Testis (tissue), 3 donors: ENCODE data around the gene ERBB4. TPM values are rescaled to one million over a fixed set of nuclear protein-coding genes. Genes with fewer than 3 reads are reported as not detected.

Source experiments
- DNase-seq: peaks from one replicate; pipeline ENCODE4 v3.0.0-alpha.2; 2019
- H3K27ac ChIP-seq, 2 donors: fragments of 200-600 bp; sonication (generic); one replicate each; pipeline ENCODE4 v1.5.1; 2019
- H3K27me3 ChIP-seq: fragments of 200-600 bp; sonication (generic); one replicate; pipeline ENCODE4 v1.5.1; 2019
- H3K36me3 ChIP-seq: fragments of 200-600 bp; sonication (generic); one replicate; pipeline ENCODE4 v1.5.1; 2017; ENCODE audit warnings: low read depth; ENCODE audit errors: missing control alignments
- H3K4me1 ChIP-seq: fragments of 200-600 bp; sonication (generic); one replicate; pipeline ENCODE4 v1.5.1; 2019
- H3K4me3 ChIP-seq, 2 donors: fragments of 200-600 bp; sonication (generic); one replicate each; pipeline ENCODE4 v1.5.1; 2017 to 2019
- H3K9me3 ChIP-seq: fragments of 200-600 bp; sonication (generic); one replicate; pipeline ENCODE4 v1.5.1; 2017
- POLR2A ChIP-seq: fragments of 450-650 bp; IDR thresholded peaks from one replicate; pipeline ENCODE4 v1.6.1; 2017; ENCODE audit warnings: antibody characterized with exemption, mild to moderate bottlenecking, moderate library complexity
- whole genome bisulfite sequencing, 2 donors: methylation state at CpG; one replicate each; pipeline ENCODE4 v1.1.5; 2018; 5-methylcytosine and 5-hydroxymethylcytosine counted together
- intact Hi-C: fragments of 100-400 bp; cut with DNase I; formaldehyde crosslinking; loops from one replicate; pipeline ENCODE4 v1.15.1; 2023; ENCODE audit warnings: low total_unique reads
- polyA plus RNA-seq: library from polyadenylated mRNA; stranded (reverse); fragments of 350-450 nt; fragmentation: Illumina TruSeq; extraction: RNeasy Lipid Tissue Mini Kit (QIAGEN cat#74804); gene quantifications from one replicate; pipeline ENCODE4 v1.2.3, GENCODE V29; 2014; ENCODE audit warnings: low read depth, low replicate concordance; ENCODE audit not compliant: insufficient read depth
- total RNA-seq, 2 donors: library from RNA; depleted of rRNA; stranded (reverse); fragments of >200 nt; gene quantifications; one replicate each; pipeline ENCODE4 v1.2.3, GENCODE V29; 2016
- TF ChIP-seq, protein P1 (sequence below), 3 experiments: fragments of 450-650 bp in 2 of 3; fragments of 200-600 bp in 1 of 3; sonication (generic) in 1 of 3; IDR thresholded peaks; one replicate each; pipeline ENCODE4 v1.5.1; 2016 to 2019; ENCODE audit warnings: antibody characterized with exemption in 3 of 3, mild to moderate bottlenecking in 2 of 3, moderate library complexity in 1 of 3

The ERBB4 gene
- total and polyA plus RNA-seq, 3 donors from 2014 or later, result 6.1 to 62.7 (median 47.7) TPM

DNA sequence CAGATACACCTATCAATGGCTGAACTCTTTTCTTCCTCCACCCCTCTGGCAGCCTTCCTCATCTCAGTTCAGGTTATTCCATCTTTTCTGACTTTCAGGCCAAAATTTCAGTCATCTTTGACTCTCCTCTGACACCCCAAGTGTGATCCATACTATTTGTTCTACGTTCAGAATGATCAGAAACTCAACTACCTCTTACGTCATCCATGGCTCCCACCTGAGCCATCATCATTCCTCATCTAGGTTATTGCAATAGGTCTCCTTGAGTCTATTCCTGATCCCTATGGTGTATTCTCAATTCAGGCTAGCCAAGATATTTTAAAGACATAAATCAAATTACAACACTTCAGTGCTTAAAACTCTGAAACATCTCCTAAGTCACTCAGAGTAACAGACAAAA is 589.7 kb downstream of the ERBB4 start:
- H3K4me3 ChIP-seq, result no peak overlapping the region
- DNase-seq, result no peak
- TF ChIP-seq, protein P1, sequence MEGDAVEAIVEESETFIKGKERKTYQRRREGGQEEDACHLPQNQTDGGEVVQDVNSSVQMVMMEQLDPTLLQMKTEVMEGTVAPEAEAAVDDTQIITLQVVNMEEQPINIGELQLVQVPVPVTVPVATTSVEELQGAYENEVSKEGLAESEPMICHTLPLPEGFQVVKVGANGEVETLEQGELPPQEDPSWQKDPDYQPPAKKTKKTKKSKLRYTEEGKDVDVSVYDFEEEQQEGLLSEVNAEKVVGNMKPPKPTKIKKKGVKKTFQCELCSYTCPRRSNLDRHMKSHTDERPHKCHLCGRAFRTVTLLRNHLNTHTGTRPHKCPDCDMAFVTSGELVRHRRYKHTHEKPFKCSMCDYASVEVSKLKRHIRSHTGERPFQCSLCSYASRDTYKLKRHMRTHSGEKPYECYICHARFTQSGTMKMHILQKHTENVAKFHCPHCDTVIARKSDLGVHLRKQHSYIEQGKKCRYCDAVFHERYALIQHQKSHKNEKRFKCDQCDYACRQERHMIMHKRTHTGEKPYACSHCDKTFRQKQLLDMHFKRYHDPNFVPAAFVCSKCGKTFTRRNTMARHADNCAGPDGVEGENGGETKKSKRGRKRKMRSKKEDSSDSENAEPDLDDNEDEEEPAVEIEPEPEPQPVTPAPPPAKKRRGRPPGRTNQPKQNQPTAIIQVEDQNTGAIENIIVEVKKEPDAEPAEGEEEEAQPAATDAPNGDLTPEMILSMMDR (IDR thresholded peaks at IDR 0.05), result no peak
- TF ChIP-seq POLR2A, result no peak
- WGBS, 2 donors, result 87 to 90% methylated on average over 2 of the region's 2 CpGs
- H3K27me3 ChIP-seq, result no peaks in the 10 kb centered on the region
- H3K27ac ChIP-seq, result no peak overlapping the region
- no peaks in the 10 kb centered on the region for H3K36me3 ChIP-seq
- no peaks in the 10 kb centered on the region for H3K4me1 ChIP-seq
- intact Hi-C loops, result no loop called here
- no peaks in the 10 kb centered on the region for H3K9me3 ChIP-seq

DNA sequence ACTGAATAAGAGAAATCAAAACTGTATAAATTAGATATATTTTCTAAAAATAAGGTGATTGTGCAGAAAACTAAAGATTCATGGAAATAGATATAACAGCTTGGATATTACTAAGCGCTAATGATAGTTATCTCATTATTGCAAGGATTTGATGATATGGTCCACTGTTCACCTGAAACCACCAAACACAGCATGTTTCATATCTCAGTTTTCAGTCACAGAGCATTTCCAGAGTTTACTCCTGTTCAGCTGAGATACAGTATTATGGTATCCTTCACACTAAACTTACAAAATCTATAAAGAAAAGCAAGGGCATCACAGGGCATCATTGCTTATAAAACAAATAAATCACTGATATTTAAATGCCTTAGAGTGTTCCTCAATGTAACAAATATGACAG is 591.6 kb downstream of the ERBB4 start:
- Histone ChIP-seq H3K27ac (no peak overlapping the region), H3K36me3 (no peaks in the 10 kb centered on the region), H3K4me3 (no peak overlapping the region), H3K9me3 (no peaks in the 10 kb centered on the region), H3K27me3 (no peaks in the 10 kb centered on the region), H3K4me1 (no peaks in the 10 kb centered on the region)
- no peak for DNase-seq
- intact Hi-C loops, result no loop called here
- 0% methylated on average over 1 of the region's 1 CpG for WGBS, 2 donors
- TF ChIP-seq POLR2A, result no peak
- TF ChIP-seq, protein P1 (IDR thresholded peaks at IDR 0.05), result no peak

DNA sequence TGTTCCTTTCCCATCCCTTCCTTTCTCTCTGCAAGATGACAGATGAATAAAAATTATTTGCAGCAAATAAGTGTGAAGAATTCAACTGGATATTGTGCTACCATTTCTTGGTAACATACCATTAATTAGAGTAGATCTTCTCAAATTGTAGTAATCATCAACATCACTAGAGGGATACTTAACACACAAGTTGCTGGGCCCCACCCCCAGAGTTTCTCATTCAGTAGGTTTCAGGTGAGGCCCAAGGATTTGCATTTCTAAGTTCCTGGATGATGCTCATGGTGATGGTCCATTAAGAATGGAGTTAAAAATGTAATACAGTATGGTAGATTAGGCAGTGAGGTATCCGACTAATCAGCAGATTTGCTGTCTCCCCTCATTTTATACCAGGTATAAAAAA is 594.0 kb downstream of the ERBB4 start:
- no peak overlapping the region for H3K4me3 ChIP-seq
- H3K27me3 ChIP-seq, result no peaks in the 10 kb centered on the region
- no peak for DNase-seq
- H3K27ac ChIP-seq, result no peak overlapping the region
- 82 to 97% methylated on average over 1 of the region's 1 CpG for WGBS, 2 donors
- no peak for TF ChIP-seq POLR2A
- TF ChIP-seq, protein P1 (IDR thresholded peaks at IDR 0.05), result no peak
- no peaks in the 10 kb centered on the region for H3K9me3 ChIP-seq
- no peaks in the 10 kb centered on the region for H3K4me1 ChIP-seq
- intact Hi-C loops, result no loop called here
- H3K36me3 ChIP-seq, result no peaks in the 10 kb centered on the region

DNA sequence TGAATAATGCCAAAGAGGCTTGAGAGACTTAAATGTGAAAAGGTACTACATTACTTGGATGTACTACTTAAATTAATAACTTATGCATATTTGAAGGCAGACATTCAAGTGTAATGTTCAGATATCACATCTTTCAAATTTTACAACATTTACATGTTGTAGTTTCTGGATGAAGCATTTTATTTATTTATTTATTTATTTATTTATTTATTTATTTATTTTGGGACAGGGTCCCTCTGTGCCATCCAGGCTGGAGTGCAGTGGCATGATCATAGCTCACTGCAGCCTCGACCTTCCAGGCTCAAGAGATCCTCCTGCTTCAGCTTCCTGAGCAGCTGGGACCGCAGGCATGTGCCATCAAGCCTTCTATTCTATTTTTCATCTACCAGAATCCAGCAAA is 596.4 kb downstream of the ERBB4 start:
- WGBS, 2 donors, result 90 to 95% methylated on average over 2 of the region's 2 CpGs
- Histone ChIP-seq H3K27me3 (no peaks in the 10 kb centered on the region), H3K9me3 (no peaks in the 10 kb centered on the region), H3K36me3 (no peaks in the 10 kb centered on the region), H3K4me1 (no peaks in the 10 kb centered on the region), H3K4me3 (no peak overlapping the region), H3K27ac (no peak overlapping the region)
- intact Hi-C loops, result no loop called here
- no peak for TF ChIP-seq POLR2A
- TF ChIP-seq, protein P1 (IDR thresholded peaks at IDR 0.05), result no peak
- no peak for DNase-seq

DNA sequence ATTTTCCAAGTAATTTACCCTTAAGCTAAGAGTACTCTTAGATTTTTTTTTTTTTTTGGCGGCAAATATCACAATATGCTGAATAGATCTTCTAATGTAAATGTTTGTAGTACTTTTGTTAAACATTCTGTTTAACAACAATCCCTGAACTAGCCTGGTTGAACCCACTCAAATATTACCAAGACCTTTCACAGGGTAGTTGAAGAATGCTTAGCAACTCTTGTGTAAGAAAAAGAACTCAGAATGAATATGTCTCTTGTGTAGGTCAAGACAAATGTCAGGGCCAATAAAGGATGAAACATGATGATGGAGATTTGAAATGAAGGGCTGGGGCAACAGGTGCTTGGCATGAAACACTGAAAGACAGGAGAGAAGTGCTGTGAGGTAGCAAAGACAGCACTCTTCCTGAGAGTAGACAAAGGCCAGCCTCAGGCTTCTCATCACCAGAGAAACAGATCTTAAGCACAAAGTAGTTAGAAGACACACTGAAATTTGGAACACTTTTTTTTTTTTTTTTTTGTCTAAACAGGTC is 597.3 kb downstream of the ERBB4 start:
- intact Hi-C loops, result no loop called here
- no peaks in the 10 kb centered on the region for H3K4me1 ChIP-seq
- no peak for DNase-seq
- H3K27me3 ChIP-seq, result no peaks in the 10 kb centered on the region
- no peak overlapping the region for H3K27ac ChIP-seq
- WGBS, 2 donors, result 83 to 88% methylated on average over 1 of the region's 1 CpG
- no peak overlapping the region for H3K4me3 ChIP-seq
- no peak for TF ChIP-seq POLR2A
- TF ChIP-seq, protein P1 (IDR thresholded peaks at IDR 0.05), result no peak
- H3K9me3 ChIP-seq, result no peaks in the 10 kb centered on the region
- H3K36me3 ChIP-seq, result no peaks in the 10 kb centered on the region
